GM19193 (cell line): ENCODE data around the gene RGS9BP.

Source experiments
- POLR2A ChIP-seq: IDR thresholded peaks from 4 replicates; pipeline ENCODE4 v1.6.1; 2011; ENCODE audit not compliant: insufficient read depth, insufficient read length; ENCODE audit errors: extremely low read depth

RGS9BP gene

GRCh38 chr19:32675720-32676185, at the start of gene RGS9BP:
Gene RGS9BP (plus strand): TSS chr19:32675848. CDS start chr19:32676264, 416 bp downstream.
- TF ChIP-seq POLR2A: no peak

GRCh38 chr19:32626969-32627368, 48.7 kb upstream of the RGS9BP start:
- no peak for TF ChIP-seq POLR2A

GRCh38 chr19:32627714-32628270, 47.9 kb upstream of the RGS9BP start:
- TF ChIP-seq POLR2A: no peak

GRCh38 chr19:32630338-32630737, 45.3 kb upstream of the RGS9BP start:
- no peak for TF ChIP-seq POLR2A

GRCh38 chr19:32631381-32631780, 44.3 kb upstream of the RGS9BP start:
- TF ChIP-seq POLR2A: no peak

- TF ChIP-seq POLR2A: no peak
Observed at GRCh38 chr19:32637480-32637879, 38.2 kb upstream of the RGS9BP start.

- no peak for TF ChIP-seq POLR2A
Observed at GRCh38 chr19:32638625-32639024, 37.0 kb upstream of the RGS9BP start.

GRCh38 chr19:32642771-32643170, 32.9 kb upstream of the RGS9BP start:
- no peak for TF ChIP-seq POLR2A

- TF ChIP-seq POLR2A: no peak
Observed at GRCh38 chr19:32646556-32646955, 29.1 kb upstream of the RGS9BP start.

GRCh38 chr19:32647361-32647760, 28.3 kb upstream of the RGS9BP start:
- TF ChIP-seq POLR2A: no peak

- no peak for TF ChIP-seq POLR2A
Observed at GRCh38 chr19:32649751-32650150, 25.9 kb upstream of the RGS9BP start.

- no peak for TF ChIP-seq POLR2A
Observed at GRCh38 chr19:32650671-32651070, 25.0 kb upstream of the RGS9BP start.

GRCh38 chr19:32651729-32652140, 23.9 kb upstream of the RGS9BP start:
- TF ChIP-seq POLR2A: no peak

GRCh38 chr19:32652894-32653598, 22.6 kb upstream of the RGS9BP start:
- no peak for TF ChIP-seq POLR2A

GRCh38 chr19:32653599-32653915, 22.1 kb upstream of the RGS9BP start:
- no peak for TF ChIP-seq POLR2A

- no peak for TF ChIP-seq POLR2A
Observed at GRCh38 chr19:32658075-32658474, 17.6 kb upstream of the RGS9BP start.
